Forelimb muscle (tissue), 1 donor: Measurements from ENCODE around the gene CRCP. TPM values are rescaled to one million over a fixed set of nuclear protein-coding genes. Genes with fewer than 3 reads are reported as not detected.
"Not testable (repeated sequence)": the region's sequence is repeated elsewhere in the genome, so short reads cannot be mapped to it uniquely, and the experiment has no call there.

Experiments
- DNase-seq: peaks from one replicate; pipeline ENCODE4 v3.0.0-alpha.2; 2013; ENCODE audit warnings: low read depth
- polyA plus RNA-seq: library from polyadenylated mRNA; unstranded; fragments of 120-200 nt; gene quantifications from one replicate; pipeline ENCODE4 v1.2.1, GENCODE V29; 2013; ENCODE audit not compliant: insufficient read length

Gene CRCP
- polyA plus RNA-seq, 1 donor = 21.5 TPM

DNA sequence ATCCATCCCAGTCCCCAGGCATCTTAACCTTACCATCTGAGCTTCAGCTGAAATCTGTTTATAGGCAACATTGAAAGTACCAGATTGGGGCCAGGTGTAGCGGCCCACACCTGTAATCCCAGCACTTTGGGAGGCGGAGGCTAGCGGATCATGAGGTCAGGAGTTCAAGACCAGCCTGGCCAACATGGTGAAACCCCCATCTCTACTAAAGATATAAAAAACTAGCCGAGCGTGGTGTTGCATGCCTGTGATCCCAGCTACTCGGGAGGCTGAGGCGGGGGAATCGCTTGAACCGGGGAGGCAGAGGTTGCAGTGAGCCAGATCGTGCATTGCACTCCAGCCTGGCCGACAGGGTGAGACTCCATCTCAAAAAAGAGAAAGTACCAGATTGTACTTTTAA lies 39.0 kb downstream of the CRCP start:
- no peak for DNase-seq

DNA sequence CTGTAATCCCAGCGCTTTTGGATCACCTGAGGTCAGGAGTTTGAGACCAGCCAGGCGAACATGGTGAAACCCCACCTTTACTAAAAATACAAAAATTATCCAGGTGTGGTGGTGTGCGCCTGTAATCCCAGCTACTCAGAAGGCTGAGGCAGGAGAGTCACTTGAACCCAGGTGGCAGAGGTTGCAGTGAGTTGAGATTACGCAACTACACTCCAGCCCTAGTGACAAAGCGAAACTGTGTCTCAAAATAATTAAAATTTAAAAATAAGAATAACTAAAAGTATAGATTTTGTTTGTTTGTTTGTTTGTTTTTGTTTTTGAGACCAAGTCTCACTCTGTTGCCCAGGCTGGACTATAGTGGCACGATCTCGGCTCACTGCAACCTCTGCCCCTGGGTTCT lies 41.4 kb downstream of the CRCP start:
- not testable (repeated sequence) for DNase-seq

DNA sequence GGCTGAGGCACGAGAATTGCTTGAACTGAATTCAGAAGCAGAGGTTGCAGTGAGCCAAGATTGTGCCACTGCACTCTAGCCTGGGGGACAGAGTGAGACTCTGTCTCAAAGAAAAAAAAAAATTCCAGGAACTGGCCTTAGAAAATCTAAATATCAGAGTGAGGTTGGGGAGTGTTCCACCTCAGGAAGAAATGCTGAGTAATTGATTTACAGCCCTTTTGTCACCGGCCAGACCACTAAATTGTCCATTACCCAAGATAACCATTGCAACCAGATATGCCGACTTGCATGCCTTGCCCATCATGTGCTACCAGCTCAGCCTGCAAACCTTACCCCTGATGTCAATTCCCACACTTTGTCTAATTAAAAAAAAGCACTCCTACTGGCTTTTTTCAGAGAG lies 42.4 kb downstream of the CRCP start:
- no peak for DNase-seq

DNA sequence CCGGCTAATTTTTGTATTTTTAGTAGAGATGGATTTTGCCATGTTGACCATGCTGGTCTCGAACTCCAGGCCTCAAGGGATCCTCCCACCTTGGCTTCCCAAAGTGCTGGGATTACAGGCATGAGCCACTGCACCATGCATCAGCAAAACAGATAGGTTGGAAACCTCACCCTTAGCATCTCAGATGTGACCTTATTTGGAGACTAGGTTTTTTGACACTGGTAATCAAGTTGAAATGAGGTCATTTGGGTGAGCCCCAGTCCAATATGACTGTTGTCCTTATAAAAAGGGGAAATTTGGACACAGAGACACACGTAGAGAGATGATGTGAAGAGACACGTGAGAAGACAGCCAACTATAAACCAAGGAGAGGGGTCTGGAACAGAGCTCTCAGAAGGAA lies 48.0 kb downstream of the CRCP start:
- DNase-seq = no peak

DNA sequence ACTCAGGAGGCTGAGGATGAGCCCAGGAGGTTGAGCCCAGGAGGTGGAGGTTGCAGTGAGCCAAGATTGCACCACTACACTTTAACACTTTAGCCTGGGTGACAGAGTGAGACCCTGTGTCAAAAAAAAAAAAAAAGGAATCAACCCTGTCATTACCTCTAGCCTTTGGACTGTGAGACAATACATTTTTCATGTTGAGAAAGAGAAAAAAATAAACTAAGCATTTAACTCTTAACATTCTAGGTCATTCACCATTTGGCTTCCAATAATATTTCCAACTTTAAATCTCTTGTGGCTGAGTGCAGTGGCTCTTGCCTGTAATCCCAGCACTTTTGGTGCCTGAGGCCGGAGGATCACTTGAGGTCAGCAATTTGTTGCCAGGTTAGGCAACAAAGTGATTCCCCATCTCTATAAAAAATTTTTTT lies 48.6 kb downstream of the CRCP start:
- DNase-seq = no peak

DNA sequence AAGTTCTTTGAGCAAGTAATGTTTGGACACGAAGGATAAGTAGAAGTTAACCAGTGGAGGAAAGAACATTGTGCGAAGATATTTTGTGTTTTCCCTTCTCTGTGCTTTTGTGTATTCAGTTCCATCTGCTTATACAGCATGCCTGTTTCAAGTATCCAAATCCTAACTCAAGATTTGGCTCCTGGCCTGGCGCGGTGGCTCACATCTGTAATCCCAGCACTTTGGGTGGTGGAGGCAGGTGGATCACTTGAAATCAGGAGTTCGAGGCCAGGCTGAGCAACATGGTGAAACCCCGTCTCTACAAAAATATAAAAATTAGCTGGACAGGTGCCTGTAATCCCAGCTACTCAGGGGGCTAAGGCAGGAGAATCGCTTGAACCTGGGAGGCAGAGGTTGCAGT lies 49.7 kb downstream of the CRCP start:
- no peak for DNase-seq

DNA sequence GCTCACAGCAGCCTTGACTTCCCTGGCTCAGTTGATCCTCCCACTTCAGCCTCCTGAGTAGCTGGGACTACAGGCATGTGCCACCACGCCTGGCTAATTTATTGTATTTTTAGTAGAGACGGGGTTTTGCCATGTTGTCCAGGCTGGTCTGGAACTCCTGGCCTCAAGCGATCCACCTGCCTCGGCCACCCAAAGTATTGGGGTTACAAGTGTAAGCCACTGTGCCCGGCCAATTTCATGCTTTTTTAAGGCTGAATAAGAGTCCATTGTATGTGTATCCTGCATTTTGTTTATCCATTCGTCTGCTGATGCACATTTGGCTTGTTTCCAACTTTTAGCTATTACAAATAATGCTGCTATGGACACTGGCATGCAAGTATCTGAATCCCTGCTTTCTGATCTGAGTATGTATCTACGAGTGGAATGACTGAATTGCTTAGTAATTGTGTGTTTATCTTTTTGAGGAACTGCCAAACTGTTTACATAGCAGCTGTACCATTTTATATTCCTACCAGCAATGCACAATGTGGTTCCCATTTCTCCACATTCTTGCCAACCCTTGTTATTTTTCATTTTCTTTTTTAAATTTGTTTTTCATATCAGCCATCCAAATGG lies 53.2 kb downstream of the CRCP start:
- no peak for DNase-seq

DNA sequence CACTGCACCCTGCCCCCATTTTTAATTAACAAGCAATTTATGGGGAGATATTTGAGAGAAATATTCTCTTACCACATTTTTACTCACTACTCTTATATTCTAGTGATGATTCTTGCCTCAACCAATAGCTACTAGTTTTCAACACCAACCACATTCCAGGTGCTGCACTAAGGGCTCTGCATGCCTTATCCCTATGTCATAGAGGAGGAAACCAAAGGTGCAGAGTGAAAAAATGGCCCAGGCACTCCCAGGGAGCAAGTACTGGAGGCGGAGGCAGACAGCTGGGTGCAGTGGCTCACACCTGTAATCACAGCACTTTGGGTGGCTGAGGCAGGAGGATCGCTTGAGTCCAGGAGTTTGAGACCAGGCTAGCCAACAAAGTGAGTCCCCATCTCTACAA lies 55.0 kb downstream of the CRCP start:
- no peak for DNase-seq

DNA sequence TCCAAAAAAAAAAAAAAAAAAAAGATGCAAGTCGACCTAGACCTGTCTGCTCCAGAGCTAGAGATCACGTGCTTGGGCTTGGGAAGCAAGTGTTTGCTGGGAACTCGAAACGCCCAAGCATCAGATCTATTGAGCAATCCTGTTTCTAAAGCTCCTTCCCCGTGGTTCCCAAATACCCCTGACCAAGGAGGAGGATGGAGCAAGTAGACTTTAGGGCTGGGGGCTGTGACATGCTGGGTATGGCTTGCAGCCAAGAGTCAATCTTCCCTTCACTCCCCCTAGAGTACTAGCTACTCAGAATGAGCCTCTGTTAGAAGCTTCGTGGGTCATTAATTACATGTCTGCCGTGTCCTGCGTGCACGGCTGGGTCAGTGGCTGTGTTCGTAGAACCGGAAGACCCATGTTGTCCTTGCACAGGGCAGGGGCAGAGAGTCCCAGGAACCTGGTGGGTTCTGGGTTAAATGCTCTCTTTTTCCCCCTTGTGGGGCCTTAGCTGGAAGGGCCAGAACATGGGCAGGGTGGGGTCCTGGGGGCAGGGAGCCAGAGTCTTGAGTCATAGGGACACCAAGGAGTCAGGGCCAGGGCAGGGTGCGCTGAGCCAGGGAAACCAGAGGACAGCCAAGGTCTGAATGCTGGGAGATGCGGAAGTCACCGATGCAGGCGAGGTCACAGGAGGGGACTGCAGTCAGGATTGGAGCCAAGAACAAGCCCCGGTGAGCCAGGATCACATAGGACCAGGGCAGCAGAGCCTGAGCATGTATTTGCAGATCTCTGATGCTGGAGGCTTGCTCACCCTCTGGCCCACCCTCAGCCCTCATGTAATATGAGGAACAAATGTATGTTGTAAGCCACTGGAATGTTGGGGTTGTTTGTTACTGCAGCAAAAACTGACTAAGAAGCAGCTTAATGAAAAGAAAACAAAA lies 55.9 kb downstream of the CRCP start:
- DNase-seq = no peak

DNA sequence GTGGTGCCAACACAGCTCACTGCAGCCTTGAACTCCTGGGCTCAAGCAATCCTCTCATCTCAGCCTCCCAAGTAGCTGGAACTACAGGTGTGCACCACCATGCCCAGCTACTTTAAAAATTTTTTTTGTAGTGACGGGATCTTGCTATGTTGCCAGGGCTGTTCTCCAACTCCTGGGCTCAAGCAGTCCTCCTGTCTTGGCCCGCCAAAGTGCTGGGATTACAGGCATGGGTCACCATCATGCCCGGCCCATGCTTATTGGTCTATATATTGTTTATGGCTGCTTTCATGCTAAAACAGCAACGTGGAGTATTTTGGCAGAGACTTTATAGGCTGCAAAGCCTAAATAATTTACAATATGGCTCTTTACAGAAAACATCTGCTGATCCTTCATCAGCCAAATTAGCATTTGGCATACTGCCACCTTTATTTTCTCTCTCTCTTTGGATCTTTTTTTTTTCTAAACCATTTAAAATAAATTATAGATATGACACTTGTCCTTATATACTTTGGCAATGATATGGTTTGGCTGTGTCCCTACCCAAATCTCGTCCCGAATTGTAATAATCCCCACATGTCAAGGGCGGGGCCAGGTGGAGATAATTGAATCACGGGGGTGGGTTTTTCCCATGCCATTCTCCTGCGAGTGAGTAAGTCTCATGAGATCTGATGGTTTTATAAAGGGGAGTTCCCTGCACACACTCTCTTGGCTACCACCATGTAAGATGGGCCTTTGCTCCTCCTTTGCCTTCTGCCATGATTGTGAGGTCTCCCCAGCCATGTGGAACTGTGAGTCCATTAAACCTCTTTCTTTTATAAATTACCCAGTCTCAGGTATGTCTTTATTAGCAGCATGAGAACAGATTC lies 58.1 kb downstream of the CRCP start:
- not testable (repeated sequence) for DNase-seq

DNA sequence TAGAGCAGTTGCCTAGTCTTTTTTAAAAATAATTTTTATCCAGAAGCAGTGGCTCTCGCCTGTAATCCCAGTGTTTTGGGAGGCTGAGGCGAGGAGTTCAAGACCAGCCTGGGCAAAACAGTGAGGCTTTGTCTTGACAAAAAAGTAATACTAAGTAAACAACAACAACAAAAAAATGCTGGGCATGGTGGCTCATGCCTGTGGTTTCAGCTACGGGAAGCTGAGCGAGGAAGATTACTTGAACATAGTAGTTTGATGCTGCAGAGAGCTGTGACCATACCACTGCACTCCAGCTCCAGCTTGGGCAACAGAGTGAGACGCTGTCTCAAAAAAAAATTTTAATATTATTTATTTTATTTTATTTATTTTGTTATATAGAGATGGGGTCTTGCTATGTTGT lies 59.2 kb downstream of the CRCP start:
- DNase-seq = no peak

DNA sequence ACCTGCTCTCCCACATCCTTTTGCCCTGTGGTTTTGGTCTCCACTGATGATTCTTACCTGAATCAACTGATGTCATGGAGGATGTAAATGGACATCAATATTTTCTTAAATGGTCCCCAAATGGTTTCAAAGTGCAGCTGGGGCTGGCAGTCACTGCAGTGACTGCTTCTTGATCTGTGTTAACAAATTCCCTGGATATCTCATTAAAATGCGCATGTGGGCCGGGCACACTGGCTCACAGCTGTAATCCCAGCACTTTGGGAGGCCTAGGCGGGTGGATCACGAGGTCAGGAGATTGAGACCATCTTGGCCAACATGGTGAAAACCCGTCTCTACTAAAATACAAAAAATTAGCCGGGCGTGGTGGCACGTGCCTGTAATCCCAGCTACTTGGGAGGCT lies 60.4 kb downstream of the CRCP start:
- not testable (repeated sequence) for DNase-seq

DNA sequence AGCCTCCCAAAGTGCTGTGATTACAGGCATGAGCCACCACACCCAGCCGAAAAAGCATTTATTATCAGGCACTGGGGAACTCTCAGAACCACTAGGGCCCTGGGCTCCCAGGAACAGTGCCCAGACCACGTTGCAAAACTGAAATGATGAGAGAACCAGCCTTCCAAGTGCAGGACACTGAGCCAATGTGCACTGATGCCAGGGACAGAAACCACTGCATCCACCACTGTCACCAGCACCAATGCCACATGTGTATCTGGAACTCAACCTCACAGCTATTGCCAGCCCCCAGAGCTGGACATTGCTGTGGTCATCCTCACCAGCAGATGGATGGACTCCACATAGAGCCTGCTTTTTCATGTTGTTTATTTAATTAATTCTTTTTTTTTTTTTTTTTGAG lies 62.3 kb downstream of the CRCP start:
- no peak for DNase-seq

DNA sequence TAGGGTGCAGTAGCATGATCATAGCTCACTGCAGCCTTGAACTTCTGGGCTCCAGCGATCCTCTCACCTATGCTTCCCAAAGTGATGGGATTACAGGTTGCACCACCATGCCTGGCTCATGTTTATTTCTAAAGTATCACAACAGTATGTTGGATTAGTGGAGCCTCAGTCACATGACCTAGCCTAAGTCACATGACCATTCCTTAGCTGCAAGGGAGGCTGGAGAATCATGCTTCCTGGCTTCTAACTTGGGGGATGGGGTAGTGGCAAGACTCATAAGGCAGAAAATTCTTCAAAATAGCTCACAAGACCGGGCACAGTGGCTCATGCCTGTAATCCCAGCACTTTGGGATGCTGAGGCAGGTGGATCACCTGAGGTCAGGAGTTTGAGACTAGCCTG lies 63.6 kb downstream of the CRCP start:
- DNase-seq = no peak

DNA sequence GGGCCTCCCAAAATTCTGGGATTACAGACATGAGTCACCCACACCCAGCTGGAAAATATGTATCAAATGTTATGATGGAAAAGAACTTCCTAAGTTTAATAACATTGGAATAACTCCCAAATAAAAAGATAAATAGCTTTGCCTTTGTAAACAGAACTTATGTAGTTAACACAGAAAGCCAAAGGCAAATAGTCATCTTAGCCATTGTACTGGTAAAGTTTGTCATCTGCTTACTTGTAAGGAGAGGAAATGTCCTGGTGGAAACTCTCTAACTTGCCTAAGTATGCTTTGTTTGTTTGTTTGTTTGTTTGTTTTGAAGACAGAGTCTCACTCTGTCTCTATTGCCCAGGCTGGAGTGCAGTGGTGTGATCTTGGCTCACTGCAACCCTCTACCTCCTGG lies 66.7 kb downstream of the CRCP start:
- DNase-seq = no peak

DNA sequence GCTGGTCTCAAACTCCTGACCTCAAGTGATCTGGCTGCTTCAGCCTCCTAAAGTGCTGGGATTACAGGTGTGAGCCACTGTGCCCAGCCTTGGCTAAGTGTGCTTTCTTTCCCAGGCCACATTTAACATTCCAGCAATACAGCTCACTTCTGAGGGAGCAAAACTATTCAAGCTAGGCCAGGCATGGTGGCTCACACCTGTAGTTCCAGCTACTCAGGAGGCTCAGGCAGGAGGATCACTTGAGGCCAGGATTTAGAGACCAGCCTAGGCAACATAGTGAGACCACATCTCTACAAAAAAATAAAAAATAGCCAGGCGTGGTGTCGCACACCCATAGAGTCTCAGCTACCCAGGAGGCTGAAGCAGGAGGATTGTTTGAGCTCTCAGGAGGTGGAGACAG lies 67.2 kb downstream of the CRCP start:
- DNase-seq = no peak

DNA sequence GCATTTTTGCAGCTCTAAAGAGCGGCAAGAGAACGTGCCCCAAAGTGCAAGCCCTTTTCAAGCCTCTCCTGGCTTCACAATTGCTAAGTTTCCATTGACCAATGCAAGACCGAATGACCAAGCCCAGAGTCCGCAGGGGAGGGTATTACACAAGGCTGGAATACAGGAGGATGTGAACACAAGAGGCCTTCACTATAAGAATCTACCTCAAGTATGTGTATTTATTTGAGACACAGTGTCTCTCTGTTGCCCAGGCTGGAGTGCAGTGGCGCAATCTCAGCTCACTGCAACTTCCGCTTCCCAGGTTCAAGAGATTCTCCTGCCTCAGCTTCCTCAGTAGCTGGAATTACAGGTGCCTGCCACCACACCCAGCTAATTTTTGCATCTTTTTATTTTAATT lies 68.3 kb downstream of the CRCP start:
- DNase-seq = no peak

DNA sequence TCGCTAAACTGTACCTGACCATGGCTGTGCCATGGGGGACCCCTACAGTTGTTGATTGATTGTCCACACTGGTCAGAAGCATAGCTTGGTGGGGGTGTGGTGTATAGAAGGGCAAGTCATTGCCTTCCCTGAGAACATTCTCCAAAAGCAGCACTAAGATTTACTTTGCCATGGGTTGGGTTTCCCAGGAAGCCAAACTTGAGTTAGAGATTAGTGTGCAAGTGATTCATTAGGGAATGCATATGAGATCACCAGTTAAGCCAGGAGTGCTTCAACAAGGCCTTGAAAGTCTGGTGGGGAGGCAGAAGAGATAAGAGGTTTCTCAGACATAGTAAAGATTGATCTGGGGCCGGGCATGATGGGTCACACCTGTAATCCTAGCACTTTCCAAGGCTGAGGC lies 69.1 kb downstream of the CRCP start:
- no peak for DNase-seq

DNA sequence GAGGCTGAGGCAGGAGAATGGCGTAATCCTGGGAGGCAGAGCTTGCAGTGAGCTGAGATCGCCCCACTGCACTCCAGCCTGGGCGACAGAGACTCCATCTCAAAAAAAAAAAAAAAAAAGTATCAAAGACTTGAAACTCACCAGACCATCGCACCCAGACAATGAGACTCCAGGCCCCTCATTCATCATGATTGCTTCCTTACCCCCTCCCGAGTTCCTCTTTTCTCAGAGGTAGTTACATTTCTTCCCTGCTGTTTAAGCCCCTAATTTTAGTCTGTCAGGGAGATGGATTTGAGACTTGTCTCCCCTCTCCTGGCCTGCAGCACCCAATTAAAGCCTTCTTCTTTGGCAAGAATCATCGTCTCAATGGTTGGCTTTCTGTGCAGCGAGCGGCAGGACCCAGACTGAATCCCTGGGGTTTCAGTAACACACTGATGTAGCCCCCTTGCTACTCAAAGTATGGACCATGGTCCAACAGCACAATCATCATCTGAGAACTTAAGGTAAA lies 71.1 kb downstream of the CRCP start:
- no peak for DNase-seq

DNA sequence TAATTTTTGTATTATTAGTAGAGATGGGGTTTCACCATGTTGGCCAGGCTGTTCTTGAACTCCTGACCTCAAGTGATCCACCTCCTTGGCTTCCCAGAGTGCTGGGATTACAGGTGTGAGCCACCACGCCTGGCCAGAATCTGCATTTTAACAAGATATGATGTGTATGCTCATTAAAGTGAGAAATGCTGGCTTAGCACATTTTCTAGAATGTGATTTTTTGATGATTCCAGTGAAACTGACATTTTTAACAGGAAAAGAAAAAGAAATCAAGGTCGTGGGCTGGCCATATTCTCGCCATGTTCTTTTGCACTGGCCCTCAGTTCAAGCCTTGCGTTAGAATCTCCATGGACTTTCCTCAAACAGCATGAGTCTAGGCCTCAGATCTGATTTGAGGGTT lies 72.3 kb downstream of the CRCP start:
- DNase-seq = no peak

DNA sequence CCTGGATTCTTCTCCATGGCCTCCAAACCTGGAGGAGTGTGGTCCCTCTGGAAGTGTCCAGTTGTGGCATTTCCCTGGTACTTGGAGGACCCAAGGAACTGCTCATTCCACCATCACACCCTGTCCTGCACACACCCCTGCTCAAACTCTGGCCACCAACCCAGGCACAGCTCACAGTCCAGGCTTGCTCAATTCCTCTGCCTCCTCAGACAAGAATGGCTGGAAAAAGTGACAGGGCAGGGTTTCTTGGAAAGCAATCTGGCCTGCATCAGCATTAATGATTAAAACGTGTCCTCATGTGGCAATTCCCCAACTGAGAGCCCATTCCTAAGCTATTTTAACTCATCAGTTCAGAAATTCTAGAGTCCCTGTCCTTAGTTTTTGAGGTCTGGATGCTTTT lies 73.3 kb downstream of the CRCP start:
- DNase-seq = peak; percentile 85

DNA sequence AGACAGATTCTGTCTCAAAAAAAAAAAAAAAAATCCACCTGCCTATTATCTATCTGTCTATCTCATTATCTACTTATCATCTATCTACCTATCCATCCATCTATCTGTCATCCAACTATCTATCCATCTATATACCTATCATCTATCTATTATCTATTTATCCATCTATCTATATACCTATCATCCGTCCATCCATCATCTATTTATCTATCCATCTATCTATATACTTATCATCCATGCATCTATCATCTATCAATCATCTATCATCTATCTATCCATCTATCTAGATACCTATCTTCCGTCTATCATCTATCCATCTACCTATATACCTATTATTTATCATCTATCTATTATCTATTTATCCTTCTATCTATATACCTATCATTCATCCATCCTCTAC lies 74.0 kb downstream of the CRCP start:
- DNase-seq = no peak
